ENCODE measurements around the gene RANBP17. TPM values are rescaled to one million over a fixed set of nuclear protein-coding genes. Genes with fewer than 3 reads are reported as not detected.
"Not testable (repeated sequence)": the region's sequence is repeated elsewhere in the genome, so short reads cannot be mapped to it uniquely, and the experiment has no call there.

The RANBP17 gene
- total RNA-seq, 1 donor from 2014 or later = not detected

DNA sequence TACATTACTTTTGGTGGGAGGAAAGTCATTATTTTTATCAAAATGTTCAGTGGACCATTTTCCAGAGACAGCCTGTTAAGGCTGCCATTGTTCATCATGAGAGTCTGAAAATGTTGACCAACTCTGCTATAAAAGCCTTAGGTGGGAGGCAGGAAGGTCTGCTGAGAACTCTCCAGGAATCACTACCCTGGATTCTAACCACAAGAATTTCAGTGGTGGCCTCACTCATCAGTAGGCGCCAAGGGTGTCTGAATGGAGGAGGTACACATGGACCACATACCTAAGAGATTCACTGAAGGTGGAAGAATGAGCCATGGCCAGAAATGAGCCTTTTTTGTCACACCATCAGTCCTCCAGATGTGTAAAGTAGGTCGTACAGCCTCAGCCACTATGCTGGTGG, 426.2 kb downstream of the RANBP17 start:
- no peak overlapping the region for H3K27ac Mint-ChIP-seq
- H3K36me3 Mint-ChIP-seq (ENCODE audit: low read depth) = no peaks in the 10 kb centered on the region
- no peaks in the 10 kb centered on the region for H3K9me3 Mint-ChIP-seq
- no peak for DNase-seq (ENCODE audit: low spot score)
- intact Hi-C loops (cut with micrococcal nuclease) = no loop called here
- peaks cover 17% of the 10 kb centered on the region for H3K27me3 Mint-ChIP-seq (ENCODE audit: low read depth)
- H3K4me1 Mint-ChIP-seq (ENCODE audit: low read depth) = no peaks in the 10 kb centered on the region
- no peak overlapping the region for H3K4me3 Mint-ChIP-seq (ENCODE audit: low read depth)

DNA sequence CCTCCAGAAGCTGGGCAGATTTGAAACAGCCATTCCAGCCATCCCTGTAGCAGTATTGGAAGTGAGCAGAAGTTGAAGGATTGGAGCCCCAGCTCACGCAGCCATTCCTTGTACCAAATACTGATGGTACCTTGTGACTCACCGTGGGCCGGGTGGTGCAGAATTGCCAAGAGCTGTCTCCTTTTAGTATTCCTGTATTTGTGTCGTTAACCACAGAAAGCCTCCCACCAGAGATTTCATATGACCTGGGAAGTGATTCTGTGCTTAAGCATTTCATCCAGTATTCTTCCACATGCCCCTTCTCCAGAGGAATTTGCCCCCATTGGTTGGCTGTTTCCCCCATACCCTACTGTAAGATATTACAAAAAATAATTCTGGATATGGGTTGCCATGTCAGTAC, 429.6 kb downstream of the RANBP17 start:
- H3K27ac Mint-ChIP-seq = no peak overlapping the region
- DNase-seq (ENCODE audit: low spot score) = no peak
- no peaks in the 10 kb centered on the region for H3K9me3 Mint-ChIP-seq
- no peak overlapping the region for H3K4me3 Mint-ChIP-seq (ENCODE audit: low read depth)
- H3K27me3 Mint-ChIP-seq (ENCODE audit: low read depth) = peaks cover 23% of the 10 kb centered on the region
- no peaks in the 10 kb centered on the region for H3K36me3 Mint-ChIP-seq (ENCODE audit: low read depth)
- no peaks in the 10 kb centered on the region for H3K4me1 Mint-ChIP-seq (ENCODE audit: low read depth)
- intact Hi-C loops (cut with micrococcal nuclease) = no loop called here

DNA sequence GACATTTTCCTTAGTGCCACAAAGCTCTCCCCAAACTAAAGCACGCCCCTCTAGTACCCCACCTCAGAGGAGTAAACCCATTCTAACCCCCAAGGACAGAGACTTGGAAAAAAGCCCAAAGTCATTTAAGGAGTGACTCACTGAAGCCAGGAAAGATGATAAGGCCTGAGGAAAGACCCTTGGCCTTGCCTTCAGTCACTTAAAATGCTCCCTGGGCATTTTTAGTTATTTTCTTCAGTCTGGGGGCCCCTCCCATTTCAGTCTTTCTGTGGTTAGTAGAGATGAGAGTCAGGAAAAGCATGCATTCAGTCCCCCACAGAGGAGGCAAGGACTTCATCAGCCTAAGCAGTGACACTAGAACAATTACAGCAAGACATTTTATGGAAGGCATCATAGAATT, 433.5 kb downstream of the RANBP17 start:
- Mint-ChIP-seq H3K27me3 (ENCODE audit: low read depth) (peaks cover 19% of the 10 kb centered on the region), H3K4me1 (ENCODE audit: low read depth) (no peaks in the 10 kb centered on the region), H3K4me3 (ENCODE audit: low read depth) (no peak overlapping the region), H3K36me3 (ENCODE audit: low read depth) (no peaks in the 10 kb centered on the region), H3K9me3 (no peaks in the 10 kb centered on the region), H3K27ac (no peak overlapping the region)
- intact Hi-C loops (cut with micrococcal nuclease) = no loop called here
- no peak for DNase-seq (ENCODE audit: low spot score)

DNA sequence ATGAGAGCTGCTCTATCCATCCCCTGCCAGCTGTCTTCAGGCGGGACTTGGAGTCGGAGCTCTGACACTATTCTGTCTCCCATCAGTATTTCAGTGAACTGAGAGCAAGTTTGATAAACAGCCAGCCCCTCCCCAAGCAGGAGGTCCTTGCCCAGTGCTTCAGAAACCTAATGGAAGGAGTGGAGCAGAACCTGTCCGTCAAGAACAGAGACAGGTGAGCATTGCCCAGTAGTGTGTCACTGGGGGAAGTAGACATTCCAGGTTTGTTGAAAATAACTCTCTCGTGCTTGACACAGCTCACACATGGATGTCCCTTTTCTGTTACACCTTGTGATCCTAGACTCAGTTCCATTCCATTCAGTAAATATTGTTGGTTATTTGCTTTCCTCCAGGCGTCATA, 434.0 kb downstream of the RANBP17 start:
- DNase-seq (ENCODE audit: low spot score) = no peak
- Mint-ChIP-seq H3K4me3 (ENCODE audit: low read depth) (no peak overlapping the region), H3K4me1 (ENCODE audit: low read depth) (no peaks in the 10 kb centered on the region), H3K9me3 (no peaks in the 10 kb centered on the region), H3K27me3 (ENCODE audit: low read depth) (peaks cover 24% of the 10 kb centered on the region), H3K36me3 (ENCODE audit: low read depth) (no peaks in the 10 kb centered on the region), H3K27ac (no peak overlapping the region)
- intact Hi-C loops (cut with micrococcal nuclease) = no loop called here

DNA sequence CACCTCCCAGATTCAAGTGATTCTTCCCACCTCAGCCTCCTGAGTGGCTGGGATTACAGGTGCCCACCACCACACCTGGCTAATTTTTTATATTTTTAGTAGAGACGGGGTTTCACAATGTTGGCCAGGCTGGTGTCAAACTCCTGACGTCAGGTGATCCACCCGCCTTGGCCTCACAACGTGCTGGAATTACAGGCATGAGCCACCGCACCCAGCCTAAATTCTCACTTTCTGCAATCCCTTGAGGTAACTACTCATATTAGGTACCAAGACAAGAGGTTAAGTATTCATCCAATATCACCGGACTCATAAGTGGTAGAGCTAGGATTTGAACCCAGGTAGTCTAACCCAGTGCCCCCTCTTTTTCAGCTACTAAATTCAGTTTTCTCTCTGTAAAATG, 436.1 kb downstream of the RANBP17 start:
- H3K4me1 Mint-ChIP-seq (ENCODE audit: low read depth); DNase-seq (ENCODE audit: low spot score); H3K36me3 Mint-ChIP-seq (ENCODE audit: low read depth); H3K4me3 Mint-ChIP-seq (ENCODE audit: low read depth); H3K9me3 Mint-ChIP-seq; intact Hi-C loops (cut with micrococcal nuclease); H3K27ac Mint-ChIP-seq: not testable (repeated sequence)
- H3K27me3 Mint-ChIP-seq (ENCODE audit: low read depth) = peaks cover 21% of the 10 kb centered on the region

DNA sequence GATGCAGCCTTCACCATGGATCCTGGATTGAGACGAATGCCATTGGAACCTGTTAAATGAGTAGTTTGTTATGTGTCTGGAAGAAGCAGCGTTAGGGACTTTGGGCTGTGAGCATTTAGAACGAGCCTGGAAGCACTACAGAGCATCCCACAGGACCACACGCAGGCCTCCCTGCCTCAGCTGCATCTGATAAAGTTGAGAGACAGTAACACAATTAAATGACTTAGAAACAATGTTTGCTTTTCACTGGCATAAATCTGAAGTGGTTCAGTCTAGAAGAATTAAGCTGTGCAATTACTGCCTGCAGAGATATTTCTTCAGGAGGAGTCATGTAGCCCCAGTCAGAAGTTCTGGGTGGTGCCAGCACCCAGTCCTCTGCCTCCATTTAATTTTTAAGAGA, 437.4 kb downstream of the RANBP17 start:
- Mint-ChIP-seq H3K4me3 (ENCODE audit: low read depth) (no peak overlapping the region), H3K4me1 (ENCODE audit: low read depth) (no peaks in the 10 kb centered on the region)

DNA sequence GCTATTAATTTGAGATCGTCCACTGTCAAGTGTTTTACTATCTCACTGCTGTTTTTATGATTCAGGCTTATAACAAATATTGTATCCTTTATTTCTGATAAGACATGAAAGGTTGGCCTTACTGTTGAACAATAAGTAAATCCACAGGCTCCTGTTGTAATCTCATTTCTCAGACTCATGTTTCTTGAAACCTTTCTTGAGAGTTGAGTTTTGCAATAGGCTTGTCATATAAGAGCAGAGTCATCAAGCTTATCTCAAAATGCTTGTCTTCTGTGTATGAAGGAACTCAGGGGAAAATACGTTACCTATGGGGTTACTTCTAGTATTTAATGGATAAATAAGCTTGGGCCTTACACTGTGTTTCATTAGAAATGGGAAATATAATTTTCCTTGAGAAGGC, 438.0 kb downstream of the RANBP17 start:
- Mint-ChIP-seq H3K36me3 (ENCODE audit: low read depth) (no peaks in the 10 kb centered on the region), H3K4me3 (ENCODE audit: low read depth) (no peak overlapping the region), H3K9me3 (no peaks in the 10 kb centered on the region), H3K27me3 (ENCODE audit: low read depth) (peaks cover 28% of the 10 kb centered on the region), H3K27ac (no peak overlapping the region), H3K4me1 (ENCODE audit: low read depth) (no peaks in the 10 kb centered on the region)
- intact Hi-C loops (cut with micrococcal nuclease) = no loop called here
- no peak for DNase-seq (ENCODE audit: low spot score)

More for the DNA sequence above, 437.4 kb downstream of the RANBP17 start:
- no peak for DNase-seq (ENCODE audit: low spot score)
- Mint-ChIP-seq H3K9me3 (no peaks in the 10 kb centered on the region), H3K36me3 (ENCODE audit: low read depth) (no peaks in the 10 kb centered on the region), H3K27ac (no peak overlapping the region), H3K27me3 (ENCODE audit: low read depth) (peaks cover 26% of the 10 kb centered on the region)
- intact Hi-C loops (cut with micrococcal nuclease) = no loop called here

DNA sequence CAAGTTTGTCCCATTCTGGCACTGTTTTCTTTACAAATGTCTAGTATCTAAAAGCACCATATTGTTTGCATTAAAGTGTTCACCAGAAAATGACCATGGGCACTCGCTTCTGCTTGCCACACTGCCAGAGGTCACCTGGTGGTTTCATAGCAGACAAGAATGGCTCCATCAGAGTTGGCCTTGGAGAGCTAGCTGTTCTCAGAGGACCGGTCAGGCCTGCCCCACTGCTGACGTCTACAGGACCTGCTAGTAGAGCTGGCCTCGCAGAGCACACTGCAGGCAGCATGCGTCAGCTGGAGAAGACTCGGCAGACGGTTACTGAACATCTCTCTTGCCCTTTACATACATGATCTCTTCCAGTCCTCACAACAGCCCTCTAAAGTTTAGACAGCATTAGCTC, 438.5 kb downstream of the RANBP17 start:
- Mint-ChIP-seq H3K36me3 (ENCODE audit: low read depth) (no peaks in the 10 kb centered on the region), H3K4me1 (ENCODE audit: low read depth) (no peaks in the 10 kb centered on the region), H3K9me3 (no peaks in the 10 kb centered on the region), H3K27ac (no peak overlapping the region), H3K4me3 (ENCODE audit: low read depth) (no peak overlapping the region), H3K27me3 (ENCODE audit: low read depth) (peaks cover 31% of the 10 kb centered on the region)
- DNase-seq (ENCODE audit: low spot score) = no peak
- intact Hi-C loops (cut with micrococcal nuclease) = no loop called here

DNA sequence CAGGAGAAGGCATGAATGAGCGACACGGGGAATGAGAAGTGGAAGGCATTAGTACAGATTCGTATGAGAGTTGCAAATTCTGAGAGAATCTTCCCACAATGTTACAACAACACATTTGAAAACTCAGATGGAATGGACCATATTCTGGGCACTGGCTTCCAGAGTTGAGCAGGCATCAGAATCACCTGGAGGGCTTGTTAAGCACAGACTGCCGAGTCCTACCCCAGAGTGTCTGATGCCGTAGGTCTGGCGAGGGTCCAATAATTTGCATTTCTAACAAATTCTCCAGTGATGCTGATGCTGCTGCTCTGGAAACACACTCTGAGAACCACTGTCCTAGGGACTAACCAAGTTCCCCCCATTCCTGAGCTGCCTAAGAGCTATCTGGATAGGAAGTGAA, 444.3 kb downstream of the RANBP17 start:
- H3K9me3 Mint-ChIP-seq = no peaks in the 10 kb centered on the region
- peaks cover 56% of the 10 kb centered on the region for H3K27me3 Mint-ChIP-seq (ENCODE audit: low read depth)

DNA sequence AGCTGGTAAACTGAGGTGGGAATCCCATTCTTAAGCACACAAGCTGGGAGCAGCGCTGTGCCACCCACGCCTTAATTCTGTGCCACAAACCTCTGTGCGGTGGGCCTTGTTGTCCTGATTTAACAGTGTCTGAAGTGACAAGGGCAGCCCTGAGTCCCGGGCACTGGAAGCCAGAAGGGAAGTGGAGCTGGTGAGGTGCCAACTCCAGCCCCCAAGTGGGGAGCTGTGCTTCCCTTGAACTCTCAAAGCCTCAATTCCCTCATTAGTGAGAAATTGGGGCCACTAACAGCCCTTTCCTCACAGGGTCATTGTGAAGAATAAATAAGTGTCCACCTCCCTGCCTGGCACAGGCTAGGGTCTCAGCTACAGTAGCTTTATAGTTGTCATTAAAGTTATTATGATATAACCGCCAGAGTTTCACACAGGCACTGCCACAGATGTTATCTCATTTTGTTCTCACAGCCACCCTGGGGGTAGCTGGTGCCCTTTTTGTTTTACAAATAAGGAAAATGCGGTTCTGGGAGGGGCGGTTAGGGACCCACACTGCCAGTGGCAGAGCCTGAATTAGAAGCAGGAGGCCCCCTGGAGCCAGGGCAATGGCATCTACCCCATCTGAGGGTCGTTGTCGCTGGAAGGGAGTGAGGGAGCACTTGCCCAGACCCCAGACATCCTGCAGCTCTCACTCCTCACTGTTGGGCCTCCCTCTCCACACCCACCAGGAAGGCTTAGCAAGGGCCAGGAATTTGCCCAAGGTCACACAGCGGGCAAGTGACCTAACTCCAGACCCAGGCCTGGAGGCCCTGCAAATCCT, 445.2 kb downstream of the RANBP17 start:
- peaks cover 58% of the 10 kb centered on the region for H3K27me3 Mint-ChIP-seq (ENCODE audit: low read depth)
- no peaks in the 10 kb centered on the region for H3K9me3 Mint-ChIP-seq
- no peaks in the 10 kb centered on the region for H3K36me3 Mint-ChIP-seq (ENCODE audit: low read depth)
- intact Hi-C loops (cut with micrococcal nuclease) = no loop called here
- no peaks in the 10 kb centered on the region for H3K4me1 Mint-ChIP-seq (ENCODE audit: low read depth)
- no peak for DNase-seq (ENCODE audit: low spot score)
- H3K4me3 Mint-ChIP-seq (ENCODE audit: low read depth) = no peak overlapping the region
- no peak overlapping the region for H3K27ac Mint-ChIP-seq

More for the DNA sequence above, 444.3 kb downstream of the RANBP17 start:
- no peaks in the 10 kb centered on the region for H3K36me3 Mint-ChIP-seq (ENCODE audit: low read depth)
- intact Hi-C loops (cut with micrococcal nuclease) = no loop called here
- no peaks in the 10 kb centered on the region for H3K4me1 Mint-ChIP-seq (ENCODE audit: low read depth)
- no peak for DNase-seq (ENCODE audit: low spot score)
- no peak overlapping the region for H3K27ac Mint-ChIP-seq
- no peak overlapping the region for H3K4me3 Mint-ChIP-seq (ENCODE audit: low read depth)

DNA sequence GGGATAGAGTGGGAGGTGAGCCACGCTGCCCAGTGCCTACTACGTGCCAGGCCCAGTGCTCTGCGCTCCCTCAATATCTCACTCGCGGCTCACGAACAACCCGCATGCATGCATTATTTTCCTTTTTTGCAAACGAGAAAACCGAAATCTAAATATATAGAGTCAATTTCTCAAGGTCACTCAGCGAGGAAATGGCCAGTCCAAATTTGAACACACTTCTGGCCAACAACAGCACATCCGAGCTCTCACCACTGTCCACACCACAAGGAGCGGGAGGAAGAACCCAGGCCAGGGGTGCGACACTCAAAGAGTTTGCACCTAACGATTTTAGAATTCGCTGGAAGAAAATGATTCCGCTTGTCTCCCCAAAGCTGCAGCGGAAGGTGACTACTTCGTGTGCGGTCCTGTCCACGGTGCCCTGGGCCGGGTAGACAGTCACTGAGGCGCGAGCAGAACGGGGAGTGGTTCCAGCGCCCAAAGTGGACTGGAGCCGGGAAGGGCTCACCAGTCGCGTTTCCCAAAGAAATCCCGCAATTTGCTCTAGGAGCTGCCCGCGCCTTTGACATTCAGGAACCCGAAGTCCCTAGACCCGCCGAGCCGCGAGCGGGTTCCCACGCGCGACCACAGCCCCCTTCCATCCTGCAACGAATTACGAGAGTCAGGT, 446.1 kb downstream of the RANBP17 start:
- peaks cover 62% of the 10 kb centered on the region for H3K27me3 Mint-ChIP-seq (ENCODE audit: low read depth)
- no peak for DNase-seq (ENCODE audit: low spot score)
- peak overlapping the region; percentile 19 for H3K27ac Mint-ChIP-seq
- H3K9me3 Mint-ChIP-seq = no peaks in the 10 kb centered on the region
- no peak overlapping the region for H3K4me3 Mint-ChIP-seq (ENCODE audit: low read depth)
- peaks cover 1% of the 10 kb centered on the region for H3K36me3 Mint-ChIP-seq (ENCODE audit: low read depth)
- intact Hi-C loops (cut with micrococcal nuclease) = no loop called here
- H3K4me1 Mint-ChIP-seq (ENCODE audit: low read depth) = peaks cover 1% of the 10 kb centered on the region

DNA sequence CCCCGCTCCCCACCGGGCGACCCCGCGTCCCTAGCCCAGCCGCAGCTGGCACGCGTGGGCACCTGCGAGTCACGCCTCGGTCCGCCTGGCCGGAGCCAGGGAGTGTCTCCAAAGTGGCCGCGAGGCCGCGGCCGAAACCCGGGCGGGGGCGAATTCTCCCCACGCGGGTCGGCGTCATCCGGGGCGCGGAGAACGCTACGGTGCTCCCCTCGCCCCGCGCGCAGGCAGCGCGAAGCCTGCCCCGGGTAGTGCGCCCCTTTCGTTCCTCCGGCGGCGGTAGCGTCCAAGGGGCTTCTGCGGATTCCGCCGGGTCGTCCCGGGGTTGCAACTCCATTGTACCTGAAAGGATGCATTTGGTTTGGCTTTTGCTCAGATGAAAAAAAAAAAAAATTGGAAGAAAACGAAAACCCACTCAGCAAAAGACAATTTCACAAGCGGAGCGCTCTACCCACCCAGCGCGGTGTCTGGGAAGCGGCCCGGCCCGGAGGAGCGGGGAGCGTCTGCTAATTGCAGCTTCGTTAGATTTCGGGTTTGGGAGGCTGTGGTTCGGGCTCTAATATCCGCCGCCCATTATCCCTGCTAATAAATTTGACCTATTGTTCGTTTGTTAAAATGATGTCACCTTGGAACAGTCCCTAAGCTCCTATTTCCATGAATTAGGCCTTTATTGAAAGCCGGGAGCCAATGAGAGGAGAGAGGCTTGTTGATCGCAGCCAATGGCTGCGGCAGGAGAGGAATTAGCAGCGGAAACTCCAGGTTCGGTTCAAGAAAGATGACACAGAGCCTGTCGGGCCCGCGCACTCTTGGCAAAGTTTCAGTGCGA, 446.8 kb downstream of the RANBP17 start, which contains the start of gene TLX3:
Gene TLX3 (plus strand): TSS at position 796 of the 823 bp plus-strand sequence. CDS start 118 bp downstream, outside the sequence.
- DNase-seq (ENCODE audit: low spot score) = no peak
- Mint-ChIP-seq H3K4me3 (ENCODE audit: low read depth) (no peak within 1 kb of the TSS), H3K4me1 (ENCODE audit: low read depth) (peaks cover 4% of the 10 kb centered on the region), H3K9me3 (no peaks in the 10 kb centered on the region), H3K36me3 (ENCODE audit: low read depth) (peaks cover 4% of the 10 kb centered on the region), H3K27ac (no peak within 1 kb of the TSS), H3K27me3 (ENCODE audit: low read depth) (peaks cover 61% of the 10 kb centered on the region)
- intact Hi-C loops (cut with micrococcal nuclease) = no loop called here

Data from activated T-helper 2 cell treated with anti-CD3 and anti-CD28 coated beads, Interferon-gamma antibody, Interleukin-2, Interleukin-4, amounts not matched to agents 10 μg/mL and 5 μg/mL and 100 μg/mL, durations not matched to agents 14 hours and 24 hours and 36 hours (primary cell).